HL-60 (cell line): Measurements from ENCODE around the gene DIAPH3.

Source experiments
- DNase-seq, 2 experiments: peaks; one replicate each; pipeline ENCODE4 v3.0.0-alpha.2; 2010 to 2020; ENCODE audit warnings: low read depth in 1 of 2, low spot score in 1 of 2
- H3K27ac ChIP-seq: fragments of 250-450 bp; sonication (Bioruptor Pico); replicated peaks from 2 replicates; pipeline ENCODE4 v1.5.1; 2020; ENCODE audit warnings: mild to moderate bottlenecking, moderate library complexity
- H3K27me3 ChIP-seq: fragments of 250-450 bp; sonication (Bioruptor Pico); 2 replicates; pipeline ENCODE4 v1.5.1; 2021; ENCODE audit warnings: mild to moderate bottlenecking, moderate library complexity; ENCODE audit not compliant: insufficient read depth, poor library complexity, severe bottlenecking
- H3K4me3 ChIP-seq: replicated peaks from 2 replicates; pipeline ENCODE4 v1.5.1; 2011; ENCODE audit warnings: mild to moderate bottlenecking, control low read depth, low read length; ENCODE audit not compliant: insufficient read depth
- GABPA ChIP-seq: IDR thresholded peaks from 2 replicates; pipeline ENCODE4 v1.6.1; 2012; ENCODE audit warnings: low read depth
- POLR2AphosphoS5 ChIP-seq: IDR thresholded peaks from 2 replicates; pipeline ENCODE4 v1.6.1; 2012; ENCODE audit warnings: low read depth
- SPI1 ChIP-seq: IDR thresholded peaks from 2 replicates; pipeline ENCODE4 v1.6.1; 2012; ENCODE audit warnings: low read depth, mild to moderate bottlenecking, borderline replicate concordance
- TF ChIP-seq, protein P1 (sequence below): IDR thresholded peaks from one replicate; pipeline ENCODE4 v1.5.1; 2011; ENCODE audit warnings: low read length, control low read depth, inconsistent platforms; ENCODE audit not compliant: insufficient read depth
- TF ChIP-seq, protein P2 (sequence below): IDR thresholded peaks from 2 replicates; pipeline ENCODE4 v1.6.1; 2012; ENCODE audit warnings: low read depth; ENCODE audit not compliant: insufficient replicate concordance

Gene DIAPH3

DNA sequence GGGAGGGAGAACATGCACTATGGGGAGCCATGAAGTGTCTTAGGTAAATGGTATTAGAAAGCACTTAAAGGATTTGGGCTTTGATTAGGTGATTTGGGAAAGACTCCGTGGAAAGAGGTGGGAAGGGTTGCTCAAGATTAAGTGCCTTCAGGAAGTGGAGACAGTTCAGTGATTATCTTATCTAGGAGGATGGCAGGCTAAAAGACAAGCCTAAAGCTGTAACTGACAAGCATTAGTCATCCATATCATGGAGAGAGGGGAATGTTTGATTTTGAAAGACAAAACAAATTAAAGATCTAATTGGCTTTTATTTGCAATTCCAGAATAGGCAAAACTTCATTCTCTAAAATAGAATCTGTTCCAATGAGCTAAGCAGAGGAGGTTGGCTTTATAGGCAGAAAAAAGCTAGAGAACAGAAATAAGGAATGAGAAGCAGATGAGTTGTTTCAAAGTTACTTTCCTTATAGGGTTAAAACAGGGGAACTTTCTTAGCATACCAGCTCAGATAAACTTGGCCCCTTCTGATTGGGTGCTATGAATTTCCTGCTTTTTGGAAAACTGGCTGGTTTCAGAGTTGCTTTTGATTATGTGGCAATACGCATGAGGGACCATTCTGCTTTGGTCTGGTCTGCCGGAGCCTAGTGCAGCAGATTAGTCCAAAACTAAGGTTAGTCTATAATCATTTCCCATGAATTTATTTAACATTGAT is 1.8 kb upstream of the DIAPH3 start:
- Histone ChIP-seq H3K27ac (no peak overlapping the region), H3K4me3 (no peak overlapping the region), H3K27me3 (no peaks in the 10 kb centered on the region)
- no peak for DNase-seq
- TF ChIP-seq, protein P1, sequence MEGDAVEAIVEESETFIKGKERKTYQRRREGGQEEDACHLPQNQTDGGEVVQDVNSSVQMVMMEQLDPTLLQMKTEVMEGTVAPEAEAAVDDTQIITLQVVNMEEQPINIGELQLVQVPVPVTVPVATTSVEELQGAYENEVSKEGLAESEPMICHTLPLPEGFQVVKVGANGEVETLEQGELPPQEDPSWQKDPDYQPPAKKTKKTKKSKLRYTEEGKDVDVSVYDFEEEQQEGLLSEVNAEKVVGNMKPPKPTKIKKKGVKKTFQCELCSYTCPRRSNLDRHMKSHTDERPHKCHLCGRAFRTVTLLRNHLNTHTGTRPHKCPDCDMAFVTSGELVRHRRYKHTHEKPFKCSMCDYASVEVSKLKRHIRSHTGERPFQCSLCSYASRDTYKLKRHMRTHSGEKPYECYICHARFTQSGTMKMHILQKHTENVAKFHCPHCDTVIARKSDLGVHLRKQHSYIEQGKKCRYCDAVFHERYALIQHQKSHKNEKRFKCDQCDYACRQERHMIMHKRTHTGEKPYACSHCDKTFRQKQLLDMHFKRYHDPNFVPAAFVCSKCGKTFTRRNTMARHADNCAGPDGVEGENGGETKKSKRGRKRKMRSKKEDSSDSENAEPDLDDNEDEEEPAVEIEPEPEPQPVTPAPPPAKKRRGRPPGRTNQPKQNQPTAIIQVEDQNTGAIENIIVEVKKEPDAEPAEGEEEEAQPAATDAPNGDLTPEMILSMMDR: no peak
- TF ChIP-seq POLR2AphosphoS5 (no peak), GABPA (no peak), SPI1 (no peak)
- TF ChIP-seq, protein P2, sequence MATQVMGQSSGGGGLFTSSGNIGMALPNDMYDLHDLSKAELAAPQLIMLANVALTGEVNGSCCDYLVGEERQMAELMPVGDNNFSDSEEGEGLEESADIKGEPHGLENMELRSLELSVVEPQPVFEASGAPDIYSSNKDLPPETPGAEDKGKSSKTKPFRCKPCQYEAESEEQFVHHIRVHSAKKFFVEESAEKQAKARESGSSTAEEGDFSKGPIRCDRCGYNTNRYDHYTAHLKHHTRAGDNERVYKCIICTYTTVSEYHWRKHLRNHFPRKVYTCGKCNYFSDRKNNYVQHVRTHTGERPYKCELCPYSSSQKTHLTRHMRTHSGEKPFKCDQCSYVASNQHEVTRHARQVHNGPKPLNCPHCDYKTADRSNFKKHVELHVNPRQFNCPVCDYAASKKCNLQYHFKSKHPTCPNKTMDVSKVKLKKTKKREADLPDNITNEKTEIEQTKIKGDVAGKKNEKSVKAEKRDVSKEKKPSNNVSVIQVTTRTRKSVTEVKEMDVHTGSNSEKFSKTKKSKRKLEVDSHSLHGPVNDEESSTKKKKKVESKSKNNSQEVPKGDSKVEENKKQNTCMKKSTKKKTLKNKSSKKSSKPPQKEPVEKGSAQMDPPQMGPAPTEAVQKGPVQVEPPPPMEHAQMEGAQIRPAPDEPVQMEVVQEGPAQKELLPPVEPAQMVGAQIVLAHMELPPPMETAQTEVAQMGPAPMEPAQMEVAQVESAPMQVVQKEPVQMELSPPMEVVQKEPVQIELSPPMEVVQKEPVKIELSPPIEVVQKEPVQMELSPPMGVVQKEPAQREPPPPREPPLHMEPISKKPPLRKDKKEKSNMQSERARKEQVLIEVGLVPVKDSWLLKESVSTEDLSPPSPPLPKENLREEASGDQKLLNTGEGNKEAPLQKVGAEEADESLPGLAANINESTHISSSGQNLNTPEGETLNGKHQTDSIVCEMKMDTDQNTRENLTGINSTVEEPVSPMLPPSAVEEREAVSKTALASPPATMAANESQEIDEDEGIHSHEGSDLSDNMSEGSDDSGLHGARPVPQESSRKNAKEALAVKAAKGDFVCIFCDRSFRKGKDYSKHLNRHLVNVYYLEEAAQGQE: no peak

DNA sequence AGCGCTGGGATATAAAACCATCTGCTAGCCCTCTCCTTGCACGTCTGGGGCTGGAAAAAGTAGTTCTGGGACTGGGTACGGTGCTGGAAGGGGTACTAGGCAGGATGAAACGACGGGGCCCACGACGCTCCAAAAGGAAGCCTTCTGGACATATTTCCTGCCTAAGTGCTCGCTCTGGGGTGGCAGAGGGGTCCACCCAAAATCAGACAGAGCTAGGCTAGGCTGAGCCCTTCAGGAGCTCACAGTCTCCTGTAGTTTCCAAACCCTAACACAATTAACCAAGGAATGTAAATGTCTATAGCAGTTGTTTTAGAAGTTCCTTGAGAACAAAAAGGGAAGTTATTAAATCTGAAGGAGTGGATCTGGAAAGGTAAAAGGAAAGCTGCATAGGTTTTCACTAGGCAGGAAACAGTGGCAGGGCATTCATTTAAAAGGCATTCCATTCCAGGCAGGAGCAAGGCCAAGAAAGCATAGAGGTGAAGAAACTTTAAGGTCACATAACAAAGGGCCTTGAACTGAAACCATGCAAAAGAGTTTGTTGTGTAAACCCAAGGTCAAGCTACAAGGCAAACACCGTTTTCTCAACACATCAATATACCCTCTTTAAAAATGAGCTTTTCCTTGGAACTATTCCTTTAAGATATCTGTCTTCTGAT is 634 bp upstream of the DIAPH3 start:
- peak overlapping the region; percentile 82 for H3K27ac ChIP-seq
- peak overlapping the region; percentile 63 for H3K4me3 ChIP-seq
- H3K27me3 ChIP-seq: no peaks in the 10 kb centered on the region
- TF ChIP-seq, protein P2: peak; percentile 0
- TF ChIP-seq POLR2AphosphoS5: no peak
- TF ChIP-seq, protein P1: no peak
- TF ChIP-seq SPI1: no peak
- no peak for TF ChIP-seq GABPA
- no peak for DNase-seq

DNA sequence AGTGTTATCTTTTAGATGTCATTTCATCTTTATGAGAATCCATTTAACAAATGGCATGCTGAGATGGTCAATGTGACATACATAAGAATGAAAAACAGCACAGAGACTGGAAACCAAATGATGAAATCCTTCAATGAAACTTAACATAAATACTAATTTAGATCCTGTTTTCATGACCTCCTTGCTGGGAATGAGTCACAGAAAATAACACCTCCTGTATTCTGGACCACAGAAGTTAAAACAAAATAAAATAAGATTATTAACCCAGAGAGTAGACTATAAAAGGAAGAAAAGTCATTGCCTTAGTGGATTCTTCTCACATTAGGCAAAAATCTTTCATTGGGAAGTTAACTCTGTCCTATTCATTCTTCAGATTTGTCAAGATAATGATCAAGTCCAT is 1.6 kb downstream of the DIAPH3 start:
- TF ChIP-seq GABPA: no peak
- TF ChIP-seq, protein P2: no peak
- no peak for TF ChIP-seq POLR2AphosphoS5
- TF ChIP-seq, protein P1: no peak
- TF ChIP-seq SPI1: no peak
- H3K27me3 ChIP-seq: no peaks in the 10 kb centered on the region
- no peak overlapping the region for H3K27ac ChIP-seq
- no peak overlapping the region for H3K4me3 ChIP-seq
- DNase-seq: no peak
